HepG2 (cell line): ENCODE data around the gene SSPN. TPM values are rescaled to one million over a fixed set of nuclear protein-coding genes. Genes with fewer than 3 reads are reported as not detected.
A peak's percentile ranks its signal among the peaks of the same experiment; 100 is the strongest.

Experiments used
- CBX1 ChIP-seq: IDR thresholded peaks from one replicate; pipeline ENCODE4 v1.6.1; 2016; ENCODE audit warnings: antibody characterized with exemption, low read depth
- CENPX ChIP-seq: sonication (generic); formaldehyde crosslinking; IDR thresholded peaks from 2 replicates; pipeline ENCODE4 v1.9.0; 2021; ENCODE audit warnings: mild to moderate bottlenecking, missing genetic modification reagents, moderate library complexity
- HMGA1 ChIP-seq: sonication (generic); formaldehyde crosslinking; conservative IDR thresholded peaks from 2 replicates; pipeline ENCODE4 v1.4.0; 2020; ENCODE audit warnings: missing genetic modification reagents
- HOXA9 ChIP-seq: sonication (generic); formaldehyde crosslinking; IDR thresholded peaks from 2 replicates; pipeline ENCODE4 v1.8.1; 2022; ENCODE audit warnings: missing genetic modification reagents, mild to moderate bottlenecking, moderate library complexity, borderline replicate concordance
- JARID2 ChIP-seq: sonication (generic); formaldehyde crosslinking; IDR thresholded peaks from 2 replicates; pipeline ENCODE4 v1.8.1; 2023; ENCODE audit warnings: missing genetic modification reagents, inconsistent platforms; ENCODE audit not compliant: insufficient replicate concordance
- KLF9 ChIP-seq: IDR thresholded peaks from 2 replicates; pipeline ENCODE4 v1.6.1; 2016; ENCODE audit warnings: low read depth
- RFX3 ChIP-seq: IDR thresholded peaks from 2 replicates; pipeline ENCODE4 v1.6.1; 2016; ENCODE audit warnings: missing biosample characterization, missing genetic modification reagents
- RORA ChIP-seq: sonication (generic); formaldehyde crosslinking; IDR thresholded peaks from 2 replicates; pipeline ENCODE4 v1.5.0; 2020; ENCODE audit warnings: mild to moderate bottlenecking, missing genetic modification reagents, moderate library complexity
- SSRP1 ChIP-seq: IDR thresholded peaks from 2 replicates; pipeline ENCODE4 v1.6.1; 2016; ENCODE audit warnings: control low read depth
- TARDBP ChIP-seq: sonication (generic); formaldehyde crosslinking; IDR thresholded peaks from 2 replicates; pipeline ENCODE4 v1.8.0; 2022; ENCODE audit warnings: mild to moderate bottlenecking, missing genetic modification reagents
- ZFP82 ChIP-seq: sonication (generic); formaldehyde crosslinking; IDR thresholded peaks from 2 replicates; pipeline ENCODE4 v1.5.1; 2020; ENCODE audit warnings: mild to moderate bottlenecking, missing genetic modification reagents, borderline replicate concordance
- ZIK1 ChIP-seq: sonication (generic); formaldehyde crosslinking; IDR thresholded peaks from 2 replicates; pipeline ENCODE4 v1.5.0; 2020; ENCODE audit warnings: mild to moderate bottlenecking, low read depth, missing genetic modification reagents, borderline replicate concordance
- ZNF296 ChIP-seq: sonication (generic); formaldehyde crosslinking; conservative IDR thresholded peaks from 2 replicates; pipeline ENCODE4 v1.5.0; 2020; ENCODE audit warnings: mild to moderate bottlenecking, missing genetic modification reagents
- ZNF34 ChIP-seq: sonication (generic); formaldehyde crosslinking; IDR thresholded peaks from 2 replicates; pipeline ENCODE4 v1.4.0; 2020; ENCODE audit warnings: mild to moderate bottlenecking, missing genetic modification reagents, borderline replicate concordance
- ZNF564 ChIP-seq: sonication (generic); formaldehyde crosslinking; IDR thresholded peaks from 2 replicates; pipeline ENCODE4 v1.8.1; 2023; ENCODE audit warnings: mild to moderate bottlenecking, missing genetic modification reagents
- ZNF576 ChIP-seq: sonication (generic); formaldehyde crosslinking; IDR thresholded peaks from 2 replicates; pipeline ENCODE4 v1.4.0; 2020; ENCODE audit warnings: mild to moderate bottlenecking, missing genetic modification reagents
- ZNF619 ChIP-seq: sonication (generic); formaldehyde crosslinking; IDR thresholded peaks from 2 replicates; pipeline ENCODE4 v1.4.0; 2020; ENCODE audit warnings: mild to moderate bottlenecking, missing genetic modification reagents
- ZNF772 ChIP-seq: sonication (generic); formaldehyde crosslinking; IDR thresholded peaks from 2 replicates; pipeline ENCODE4 v1.5.0; 2020; ENCODE audit warnings: mild to moderate bottlenecking, missing genetic modification reagents
- ZSCAN29 ChIP-seq: sonication (generic); formaldehyde crosslinking; conservative IDR thresholded peaks from 2 replicates; pipeline ENCODE4 v1.4.0; 2020; ENCODE audit warnings: mild to moderate bottlenecking, missing genetic modification reagents
- polyA plus RNA-seq, 8 experiments: library from polyadenylated mRNA; depleted of rRNA in 3 of 8; stranded (reverse) in 7 of 8; unstranded in 1 of 8; fragments of >200 nt; fragmentation: Illumina TruSeq in 4 of 8; extraction: Trizol in 4 of 8; gene quantifications; 2 replicates each; pipeline versions ENCODE4 v1.2.1 to v1.2.3, GENCODE V29; 2011 to 2016; ENCODE audit warnings: low read depth in 4 of 8, missing spikeins in 1 of 8, mixed read lengths in 1 of 8; ENCODE audit not compliant: insufficient read depth in 1 of 8
- total RNA-seq, 5 experiments: library from RNA; depleted of rRNA; stranded (reverse); fragments of >200 nt; fragmentation: Illumina TruSeq; extraction: Trizol; gene quantifications; 2 replicates each; pipeline ENCODE4 v1.2.3, GENCODE V29; 2016; ENCODE audit warnings: low read depth in 1 of 5
- TF ChIP-seq, protein P1 (sequence below): sonication (generic); formaldehyde crosslinking; IDR thresholded peaks from 2 replicates; pipeline ENCODE4 v1.4.0; 2020; ENCODE audit warnings: missing genetic modification reagents, borderline replicate concordance
- TF ChIP-seq, protein P2 (sequence below): sonication (generic); formaldehyde crosslinking; IDR thresholded peaks from 2 replicates; pipeline ENCODE4 v1.5.1; 2020; ENCODE audit warnings: mild to moderate bottlenecking, moderate library complexity, missing genetic modification reagents
- TF ChIP-seq, protein P3 (sequence below): sonication (generic); formaldehyde crosslinking; IDR thresholded peaks from 2 replicates; pipeline ENCODE4 v1.5.1; 2020; ENCODE audit warnings: missing genetic modification reagents, mild to moderate bottlenecking, borderline replicate concordance

The SSPN gene
- total and polyA plus RNA-seq, 2 of the 13 experiments (the other 11 are each of a cell fraction or from before 2014, with no cell fraction given): not detected

DNA sequence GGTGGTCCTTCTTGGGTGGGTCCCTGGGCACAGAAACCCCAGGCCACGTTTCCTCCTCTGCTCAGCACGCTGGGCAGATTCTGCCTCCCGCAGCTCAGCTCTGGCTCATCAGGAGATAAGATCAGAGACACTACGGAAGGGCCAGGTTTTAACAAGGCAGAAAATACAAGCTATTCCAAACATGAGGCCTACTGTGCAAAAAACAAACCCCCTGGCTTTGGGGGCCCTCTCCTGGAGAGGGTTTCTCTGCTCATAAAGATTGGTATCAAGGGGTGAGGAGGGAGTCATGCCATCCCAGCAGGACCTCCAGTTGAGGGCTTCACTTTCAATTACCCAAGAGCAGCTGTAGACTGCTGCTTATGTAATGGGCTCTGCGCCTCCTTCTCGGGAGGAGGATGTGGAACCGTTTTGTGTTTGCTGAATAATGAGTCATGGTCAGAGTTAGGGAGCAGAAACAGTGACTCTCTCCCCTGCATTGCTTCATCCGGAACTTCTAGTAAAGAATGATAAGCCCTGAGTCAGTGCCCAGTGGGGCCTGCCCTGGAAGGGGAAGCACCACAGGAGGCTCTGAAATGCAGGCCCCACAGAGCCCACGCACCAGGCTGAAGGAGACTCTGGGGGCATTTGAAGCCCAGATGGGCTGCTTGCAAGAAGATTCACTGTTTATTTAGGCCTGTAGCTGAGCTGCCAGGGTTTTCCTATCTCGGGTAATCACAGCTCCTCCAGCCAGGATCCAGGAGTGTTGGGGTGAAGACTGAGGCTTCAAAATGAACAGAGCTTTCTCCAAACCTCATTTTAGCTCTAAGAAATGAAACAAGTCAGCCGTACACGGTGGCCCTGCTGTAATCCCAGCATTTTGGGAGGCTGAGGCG, 79.3 kb downstream of the SSPN start (continued):
- TF ChIP-seq, protein P1, sequence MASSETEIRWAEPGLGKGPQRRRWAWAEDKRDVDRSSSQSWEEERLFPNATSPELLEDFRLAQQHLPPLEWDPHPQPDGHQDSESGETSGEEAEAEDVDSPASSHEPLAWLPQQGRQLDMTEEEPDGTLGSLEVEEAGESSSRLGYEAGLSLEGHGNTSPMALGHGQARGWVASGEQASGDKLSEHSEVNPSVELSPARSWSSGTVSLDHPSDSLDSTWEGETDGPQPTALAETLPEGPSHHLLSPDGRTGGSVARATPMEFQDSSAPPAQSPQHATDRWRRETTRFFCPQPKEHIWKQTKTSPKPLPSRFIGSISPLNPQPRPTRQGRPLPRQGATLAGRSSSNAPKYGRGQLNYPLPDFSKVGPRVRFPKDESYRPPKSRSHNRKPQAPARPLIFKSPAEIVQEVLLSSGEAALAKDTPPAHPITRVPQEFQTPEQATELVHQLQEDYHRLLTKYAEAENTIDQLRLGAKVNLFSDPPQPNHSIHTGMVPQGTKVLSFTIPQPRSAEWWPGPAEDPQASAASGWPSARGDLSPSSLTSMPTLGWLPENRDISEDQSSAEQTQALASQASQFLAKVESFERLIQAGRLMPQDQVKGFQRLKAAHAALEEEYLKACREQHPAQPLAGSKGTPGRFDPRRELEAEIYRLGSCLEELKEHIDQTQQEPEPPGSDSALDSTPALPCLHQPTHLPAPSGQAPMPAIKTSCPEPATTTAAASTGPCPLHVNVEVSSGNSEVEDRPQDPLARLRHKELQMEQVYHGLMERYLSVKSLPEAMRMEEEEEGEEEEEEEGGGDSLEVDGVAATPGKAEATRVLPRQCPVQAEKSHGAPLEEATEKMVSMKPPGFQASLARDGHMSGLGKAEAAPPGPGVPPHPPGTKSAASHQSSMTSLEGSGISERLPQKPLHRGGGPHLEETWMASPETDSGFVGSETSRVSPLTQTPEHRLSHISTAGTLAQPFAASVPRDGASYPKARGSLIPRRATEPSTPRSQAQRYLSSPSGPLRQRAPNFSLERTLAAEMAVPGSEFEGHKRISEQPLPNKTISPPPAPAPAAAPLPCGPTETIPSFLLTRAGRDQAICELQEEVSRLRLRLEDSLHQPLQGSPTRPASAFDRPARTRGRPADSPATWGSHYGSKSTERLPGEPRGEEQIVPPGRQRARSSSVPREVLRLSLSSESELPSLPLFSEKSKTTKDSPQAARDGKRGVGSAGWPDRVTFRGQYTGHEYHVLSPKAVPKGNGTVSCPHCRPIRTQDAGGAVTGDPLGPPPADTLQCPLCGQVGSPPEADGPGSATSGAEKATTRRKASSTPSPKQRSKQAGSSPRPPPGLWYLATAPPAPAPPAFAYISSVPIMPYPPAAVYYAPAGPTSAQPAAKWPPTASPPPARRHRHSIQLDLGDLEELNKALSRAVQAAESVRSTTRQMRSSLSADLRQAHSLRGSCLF (CRISPR knock-in tag): no peak
- TF ChIP-seq CENPX (CRISPR knock-in tag): no peak
- no peak for TF ChIP-seq CBX1
- TF ChIP-seq SSRP1 (CRISPR knock-in tag): no peak
- no peak for TF ChIP-seq RFX3
- no peak for TF ChIP-seq ZNF576 (CRISPR knock-in tag)
- TF ChIP-seq TARDBP (CRISPR knock-in tag): no peak; the same call in 1 of the 2 replicates
- no peak for TF ChIP-seq KLF9 (CRISPR knock-in tag)
- TF ChIP-seq HMGA1: no peak
- TF ChIP-seq, protein P2, sequence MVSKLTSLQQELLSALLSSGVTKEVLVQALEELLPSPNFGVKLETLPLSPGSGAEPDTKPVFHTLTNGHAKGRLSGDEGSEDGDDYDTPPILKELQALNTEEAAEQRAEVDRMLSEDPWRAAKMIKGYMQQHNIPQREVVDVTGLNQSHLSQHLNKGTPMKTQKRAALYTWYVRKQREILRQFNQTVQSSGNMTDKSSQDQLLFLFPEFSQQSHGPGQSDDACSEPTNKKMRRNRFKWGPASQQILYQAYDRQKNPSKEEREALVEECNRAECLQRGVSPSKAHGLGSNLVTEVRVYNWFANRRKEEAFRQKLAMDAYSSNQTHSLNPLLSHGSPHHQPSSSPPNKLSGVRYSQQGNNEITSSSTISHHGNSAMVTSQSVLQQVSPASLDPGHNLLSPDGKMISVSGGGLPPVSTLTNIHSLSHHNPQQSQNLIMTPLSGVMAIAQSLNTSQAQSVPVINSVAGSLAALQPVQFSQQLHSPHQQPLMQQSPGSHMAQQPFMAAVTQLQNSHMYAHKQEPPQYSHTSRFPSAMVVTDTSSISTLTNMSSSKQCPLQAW (CRISPR knock-in tag): peak; percentile 75; the same call in 1 of the 2 replicates
- TF ChIP-seq ZNF564: no peak
- no peak for TF ChIP-seq ZNF296
- TF ChIP-seq ZNF34: no peak
- peak; percentile 39 for TF ChIP-seq JARID2 (CRISPR knock-in tag)
- no peak for TF ChIP-seq HOXA9 (CRISPR knock-in tag)
- no peak for TF ChIP-seq ZIK1
- TF ChIP-seq ZNF619 (CRISPR knock-in tag): no peak
- TF ChIP-seq RORA (CRISPR knock-in tag): no peak
- TF ChIP-seq, protein P3, sequence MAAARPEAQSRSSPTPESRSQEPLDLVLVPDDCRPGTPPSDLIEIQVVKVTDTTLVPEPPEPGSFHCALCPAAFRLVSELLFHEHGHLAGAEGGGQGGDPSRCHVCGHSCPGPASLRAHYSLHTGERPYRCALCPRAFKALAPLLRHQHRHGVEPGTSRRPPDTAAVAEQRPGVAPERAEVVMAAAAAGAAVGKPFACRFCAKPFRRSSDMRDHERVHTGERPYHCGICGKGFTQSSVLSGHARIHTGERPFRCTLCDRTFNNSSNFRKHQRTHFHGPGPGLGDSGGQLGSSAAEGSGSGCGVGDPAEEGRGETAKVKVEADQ (CRISPR knock-in tag): no peak
- no peak for TF ChIP-seq ZSCAN29
- no peak for TF ChIP-seq ZFP82 (CRISPR knock-in tag)
- TF ChIP-seq ZNF772: no peak
